IPS DF 19.7 (cell line): ENCODE measurements around the gene ALDOA.
"Not testable (repeated sequence)": the region's sequence is repeated elsewhere in the genome, so short reads cannot be mapped to it uniquely, and the experiment has no call there.

Experiments used
- DNase-seq: peaks from one replicate; pipeline ENCODE4 v3.0.0-alpha.2; 2013; ENCODE audit warnings: low read depth, low spot score

Gene ALDOA

GRCh38 chr16:30065102-30065942 lies at the start of gene ALDOA:
Gene ALDOA (plus strand): TSS chr16:30065760. CDS start chr16:30066898, 1,138 bp downstream.
- DNase-seq, result peak; percentile 74

DNA sequence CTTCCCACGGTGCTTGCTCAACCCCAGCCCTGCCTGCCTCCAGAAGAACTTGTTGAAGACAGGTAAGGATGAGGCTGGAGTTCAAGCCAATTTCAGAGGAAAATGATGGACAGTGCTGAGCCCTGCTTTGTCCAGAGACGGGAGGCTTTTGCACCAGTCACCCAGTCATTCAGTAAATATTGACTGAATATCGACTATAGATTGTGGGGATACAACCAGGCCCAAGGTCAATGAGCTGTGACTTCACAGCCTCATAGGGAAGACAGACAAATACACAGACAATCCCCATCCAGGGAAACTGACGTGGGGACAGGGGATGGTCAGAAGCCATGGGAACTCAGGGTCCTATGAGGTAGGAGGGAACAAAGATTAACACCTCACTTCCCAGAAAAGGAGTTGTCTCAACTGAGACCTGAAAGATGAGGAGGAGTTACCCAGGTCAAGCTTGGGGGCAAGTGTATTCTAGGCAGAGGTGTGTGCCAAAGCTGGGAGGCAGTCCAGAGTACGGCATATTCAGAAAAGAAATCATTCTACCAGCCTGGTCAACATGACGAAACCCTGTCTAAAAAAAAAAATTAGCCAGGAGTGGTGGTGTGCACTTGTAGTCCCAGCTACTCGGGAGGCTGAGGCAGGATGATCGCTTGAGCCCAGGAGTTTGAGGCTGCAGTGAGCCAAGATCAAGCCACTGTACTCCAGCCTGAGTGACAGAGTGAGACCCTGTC lies 48.8 kb upstream of the ALDOA start:
- no peak for DNase-seq

DNA sequence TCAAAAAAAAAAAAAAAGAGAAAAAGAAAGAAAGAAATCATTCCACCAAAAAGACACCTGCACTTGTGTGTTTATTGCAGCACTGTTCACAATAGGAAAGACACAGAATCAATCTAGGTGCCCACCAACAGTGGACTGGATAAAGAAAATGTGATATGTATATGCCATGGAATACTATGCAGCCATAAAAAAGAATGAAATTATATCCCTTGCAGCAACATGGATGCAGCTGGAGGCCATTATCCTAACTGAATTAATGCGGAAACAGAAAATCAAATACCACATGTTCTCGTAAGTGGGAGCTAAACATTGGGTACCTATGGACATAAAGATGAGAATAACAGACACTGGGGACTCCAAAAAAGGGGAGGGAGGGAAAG lies 48.3 kb upstream of the ALDOA start:
- no peak for DNase-seq

DNA sequence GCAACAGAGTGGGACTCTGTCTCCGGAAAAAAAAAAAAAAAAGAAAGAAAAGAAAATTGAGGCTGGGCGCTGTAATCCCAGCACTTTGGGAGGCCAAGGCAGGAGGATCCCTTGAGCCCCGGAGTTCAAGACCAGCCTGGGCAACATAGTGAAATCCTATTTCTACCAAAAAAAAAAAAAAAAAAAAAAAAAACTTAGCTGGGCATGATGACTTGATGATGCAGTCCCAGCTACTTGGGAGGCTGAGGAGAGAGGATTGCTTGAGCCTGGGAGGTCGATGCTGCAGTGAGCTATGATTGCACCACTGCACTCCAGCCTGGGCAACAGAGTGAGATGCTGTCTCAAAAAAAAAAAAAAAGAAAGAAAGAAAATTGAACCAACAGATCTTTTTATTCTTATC lies 47.6 kb upstream of the ALDOA start:
- DNase-seq, result not testable (repeated sequence)

DNA sequence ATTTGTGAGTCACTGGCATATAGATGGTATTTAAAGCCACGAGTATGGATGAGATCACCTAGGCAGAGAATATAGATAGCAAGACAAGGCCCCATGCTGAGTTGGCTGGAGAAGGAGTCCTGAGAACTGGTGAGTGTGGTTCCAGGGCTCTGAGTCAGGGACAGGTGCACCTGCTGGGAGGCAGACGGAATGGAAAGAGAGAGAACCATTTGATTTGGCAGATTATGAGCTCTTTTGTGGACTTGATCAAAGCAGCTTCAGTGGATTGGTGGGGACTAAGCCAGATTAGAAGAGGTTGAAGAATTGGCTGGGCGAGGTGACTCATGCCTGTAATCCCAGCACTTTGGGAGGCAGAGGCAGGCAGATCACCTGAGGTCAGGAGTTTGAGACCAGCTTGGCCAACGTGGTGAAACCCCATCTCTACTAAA lies 46.8 kb upstream of the ALDOA start:
- no peak for DNase-seq

- no peak for DNase-seq
Measured at GRCh38 chr16:30022887-30023286, 42.7 kb upstream of the ALDOA start, which contains the start of gene C16orf92. Gene C16orf92 (plus strand): TSS chr16:30023198. CDS start chr16:30023341, 143 bp downstream.

DNA sequence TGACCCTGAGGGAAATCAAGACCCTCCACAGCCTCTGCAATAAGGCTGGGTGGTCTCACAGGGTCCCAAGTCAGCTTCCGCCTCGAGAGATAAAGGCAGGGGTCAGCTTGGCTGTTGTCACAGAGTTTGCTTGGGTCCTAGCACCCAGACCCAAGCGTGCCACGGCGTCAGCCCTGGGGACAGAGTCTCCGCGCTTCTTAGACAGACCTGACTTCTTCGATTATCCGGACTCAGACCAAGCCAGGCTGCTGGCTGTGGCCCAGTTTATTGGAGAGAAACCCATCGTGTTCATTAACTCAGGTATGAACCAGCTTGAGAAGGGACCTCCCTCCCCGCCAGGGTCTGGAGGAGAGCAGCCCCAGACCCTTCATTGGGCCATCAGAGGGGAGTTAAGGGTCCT lies 42.0 kb upstream of the ALDOA start:
- DNase-seq, result no peak

GRCh38 chr16:30024451-30024850 lies 41.1 kb upstream of the ALDOA start:
- DNase-seq, result no peak

- DNase-seq, result no peak
Measured at GRCh38 chr16:30025156-30025555, 40.4 kb upstream of the ALDOA start.

DNA sequence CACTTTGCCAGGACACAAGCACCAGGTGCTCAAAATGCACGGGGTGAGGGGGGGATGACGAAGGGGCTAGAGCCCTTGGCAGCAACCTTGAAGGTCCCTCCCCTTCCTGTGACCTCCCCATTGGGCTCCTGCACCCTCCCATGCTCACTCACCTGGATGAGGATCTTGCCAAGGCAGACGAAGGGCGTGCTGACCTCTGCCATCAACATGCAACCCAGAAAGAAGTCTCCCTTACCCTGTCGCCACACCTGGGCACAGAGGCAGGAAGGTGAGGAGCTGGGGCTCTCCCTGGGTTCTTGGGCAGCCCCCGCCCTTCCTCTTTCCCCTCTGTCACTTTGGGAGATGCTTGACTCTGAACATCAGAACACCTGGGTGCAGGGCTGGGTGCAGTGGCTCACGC lies 40.0 kb upstream of the ALDOA start:
- no peak for DNase-seq

- DNase-seq, result no peak
Measured at GRCh38 chr16:30026449-30026848, 39.1 kb upstream of the ALDOA start.

- no peak for DNase-seq
Measured at GRCh38 chr16:30027588-30028437, 37.7 kb upstream of the ALDOA start.

- no peak for DNase-seq
Measured at GRCh38 chr16:30028438-30029076, 37.0 kb upstream of the ALDOA start.

DNA sequence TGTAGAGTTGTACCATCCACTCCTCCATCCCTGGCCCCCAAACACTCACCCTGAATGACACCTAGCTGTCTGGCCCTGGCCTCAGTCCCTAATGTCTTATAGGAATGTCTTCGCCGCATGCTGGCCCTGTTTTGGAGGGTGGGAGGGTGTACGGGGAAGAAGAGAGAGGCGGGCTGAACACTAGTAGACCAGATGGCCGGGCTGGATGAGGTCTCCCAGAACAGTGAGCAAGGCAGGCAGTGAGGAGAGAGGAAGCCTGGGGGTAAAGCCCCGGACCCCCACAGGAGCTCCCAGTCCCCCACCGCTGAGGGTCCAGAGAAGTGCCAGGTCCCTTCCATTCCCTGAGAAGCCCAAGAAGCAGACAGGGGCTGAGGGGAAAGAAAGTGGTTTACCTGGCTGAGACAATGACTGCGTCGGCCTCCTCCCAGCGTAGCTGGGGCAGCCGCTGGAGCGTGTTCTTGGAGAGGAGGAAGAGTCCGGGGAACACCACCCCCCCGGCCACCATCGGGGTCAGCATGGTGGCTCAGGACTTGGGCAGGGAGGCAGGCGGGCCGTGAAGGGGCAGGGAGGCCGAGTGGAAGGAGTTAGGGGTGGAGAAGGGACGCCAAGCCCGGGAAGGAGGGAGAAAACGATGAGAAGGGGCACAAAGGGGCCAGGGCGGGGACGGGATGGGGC lies 35.4 kb upstream of the ALDOA start:
- no peak for DNase-seq

- DNase-seq, result no peak
Measured at GRCh38 chr16:30030841-30031413, 34.6 kb upstream of the ALDOA start, which contains the start of gene TLCD3B. Gene TLCD3B (minus strand): TSS chr16:30031271. CDS start chr16:30030527, 744 bp downstream.

DNA sequence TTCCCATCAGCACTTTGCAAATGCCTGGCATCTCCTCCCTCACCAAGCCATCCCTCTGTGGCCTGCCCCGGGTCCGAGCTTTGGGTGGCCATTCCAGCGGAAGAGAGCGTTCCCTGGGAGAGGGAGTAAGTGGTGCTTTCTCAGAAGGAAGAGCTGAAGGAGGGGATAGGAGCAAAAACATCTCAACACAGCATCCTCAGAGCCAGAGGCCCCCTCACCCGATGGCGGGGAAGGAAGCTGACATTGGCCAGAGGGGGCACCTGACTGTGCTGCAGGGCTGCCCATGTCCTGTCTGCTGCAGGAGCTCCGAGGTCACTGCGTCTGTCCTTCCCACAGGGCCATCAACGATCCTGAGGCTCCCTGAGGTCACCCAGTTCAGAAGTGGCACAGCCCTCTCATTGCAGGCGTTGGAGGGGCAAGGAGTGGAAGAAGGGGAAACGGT lies 34.1 kb upstream of the ALDOA start:
- no peak for DNase-seq

GRCh38 chr16:30032083-30032819 lies 33.3 kb upstream of the ALDOA start:
- DNase-seq, result peak; percentile 64

GRCh38 chr16:30033270-30033669 lies 32.3 kb upstream of the ALDOA start:
- DNase-seq, result no peak

GRCh38 chr16:30040221-30040620 lies 25.3 kb upstream of the ALDOA start:
- DNase-seq, result no peak

GRCh38 chr16:30040690-30041089 lies 24.9 kb upstream of the ALDOA start:
- not testable (repeated sequence) for DNase-seq
